GM12891 (cell line): ENCODE measurements around the gene ZC2HC1B.

Experiments used
- DNase-seq: peaks from one replicate; pipeline ENCODE4 v3.0.0; 2011; ENCODE audit warnings: low spot score; ENCODE audit not compliant: insufficient read length
- FAIRE-seq: peaks from 2 replicates; lab custom pipeline; 2011; peaks lifted over from hg19 to GRCh38; lab: Jason Lieb, UNC
- PAX5 ChIP-seq: IDR thresholded peaks from 2 replicates; pipeline ENCODE4 v1.6.1; 2011; ENCODE audit warnings: low read length, moderate library complexity, mild to moderate bottlenecking; ENCODE audit not compliant: insufficient read depth, severe bottlenecking
- POLR2A ChIP-seq: IDR thresholded peaks from 2 replicates; pipeline ENCODE4 v1.6.1; 2011; ENCODE audit warnings: low read depth, low read length, control low read depth
- POLR2AphosphoS5 ChIP-seq: IDR thresholded peaks from 2 replicates; pipeline ENCODE4 v1.6.1; 2011; ENCODE audit warnings: low read depth, low read length, control low read depth
- POU2F2 ChIP-seq: IDR thresholded peaks from 2 replicates; pipeline ENCODE4 v1.6.1; 2011; ENCODE audit warnings: low read depth, mild to moderate bottlenecking, control low read depth, low read length, moderate library complexity
- SPI1 ChIP-seq: IDR thresholded peaks from 2 replicates; pipeline ENCODE4 v1.6.1; 2011; ENCODE audit warnings: low read depth, low read length, control low read depth
- TAF1 ChIP-seq: IDR thresholded peaks from 2 replicates; pipeline ENCODE4 v1.6.1; 2011; ENCODE audit warnings: low read depth, low read length, control low read depth

Gene ZC2HC1B

DNA sequence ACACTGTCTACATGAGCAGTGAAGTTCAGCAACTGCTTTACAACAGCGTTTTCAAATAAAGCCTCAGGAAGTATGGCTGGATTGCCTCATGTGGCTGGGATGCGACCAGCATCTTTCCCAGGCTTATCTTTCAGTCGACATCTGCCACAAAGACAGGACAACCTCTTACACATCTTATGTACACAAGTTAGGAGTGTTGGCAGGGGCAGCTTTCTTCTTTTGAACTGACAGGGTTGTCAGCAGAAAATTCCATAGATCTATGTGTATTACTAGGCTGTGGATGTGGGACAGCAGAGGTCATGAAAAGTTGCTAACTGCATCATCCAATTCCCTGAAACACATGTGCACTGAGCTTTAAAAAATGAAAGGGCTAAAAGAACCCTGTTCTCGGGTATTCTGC lies 95.7 kb downstream of the ZC2HC1B start:
- FAIRE-seq (no peak), DNase-seq (no peak)
- TF ChIP-seq POLR2A: no peak
- TF ChIP-seq PAX5: no peak
- no peak for TF ChIP-seq TAF1
- TF ChIP-seq POLR2AphosphoS5: no peak
- no peak for TF ChIP-seq POU2F2
- no peak for TF ChIP-seq SPI1

- TF ChIP-seq SPI1 (no peak), PAX5 (no peak), POLR2A (no peak), TAF1 (no peak), POLR2AphosphoS5 (no peak), POU2F2 (no peak)
- no peak for DNase-seq
- FAIRE-seq: no peak
Measured at GRCh38 chr6:143961066-143961465, 96.8 kb downstream of the ZC2HC1B start.

- FAIRE-seq (no peak), DNase-seq (no peak)
- TF ChIP-seq POLR2AphosphoS5 (no peak), SPI1 (no peak), POU2F2 (no peak), POLR2A (no peak), TAF1 (no peak), PAX5 (no peak)
Measured at GRCh38 chr6:143961886-143962878, 97.9 kb downstream of the ZC2HC1B start.

DNA sequence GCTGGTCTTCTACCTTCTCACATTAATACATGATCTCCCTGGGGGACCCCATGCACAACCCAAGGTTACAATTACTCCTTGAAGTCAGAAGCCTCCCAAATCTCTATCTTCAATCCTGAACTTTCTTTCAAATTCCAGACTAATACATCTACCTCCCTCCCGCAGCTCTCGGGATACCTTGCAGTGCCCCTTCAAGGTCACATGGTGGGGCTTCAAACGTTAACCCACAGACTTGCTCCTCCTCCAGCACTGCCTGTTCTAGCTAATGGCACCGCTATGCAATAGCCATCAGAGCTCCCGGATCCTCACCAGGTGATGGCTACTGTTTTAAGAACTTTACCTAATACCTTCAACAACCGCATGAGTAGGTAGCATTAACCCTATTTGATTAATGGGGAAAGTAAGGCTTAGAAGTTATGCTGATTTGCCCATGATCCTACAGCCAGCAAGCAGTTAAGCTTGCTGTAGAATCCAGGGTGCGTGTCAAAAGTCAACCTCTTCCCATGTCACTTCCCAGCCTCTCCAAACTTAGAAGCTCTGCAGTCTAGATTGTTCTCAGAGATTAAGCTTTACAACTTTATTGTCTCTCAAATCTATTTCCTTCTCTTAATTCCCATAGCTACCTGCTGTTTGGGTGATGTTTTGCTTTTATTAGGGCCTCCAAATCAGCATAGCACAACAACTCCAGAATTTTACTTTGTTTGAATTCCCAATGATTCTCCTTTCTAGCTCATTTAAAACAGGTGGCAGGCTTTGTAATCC lies 99.1 kb downstream of the ZC2HC1B start:
- DNase-seq: no peak
- TF ChIP-seq PAX5 (no peak), SPI1 (no peak), POLR2AphosphoS5 (no peak), POLR2A (no peak)
- FAIRE-seq: no peak

GRCh38 chr6:143964674-143965081 lies 100.4 kb downstream of the ZC2HC1B start:
- FAIRE-seq (no peak), DNase-seq (no peak)
- TF ChIP-seq POU2F2: no peak
- no peak for TF ChIP-seq SPI1
- TF ChIP-seq POLR2A: no peak
- TF ChIP-seq TAF1: no peak
- no peak for TF ChIP-seq POLR2AphosphoS5
- no peak for TF ChIP-seq PAX5

DNA sequence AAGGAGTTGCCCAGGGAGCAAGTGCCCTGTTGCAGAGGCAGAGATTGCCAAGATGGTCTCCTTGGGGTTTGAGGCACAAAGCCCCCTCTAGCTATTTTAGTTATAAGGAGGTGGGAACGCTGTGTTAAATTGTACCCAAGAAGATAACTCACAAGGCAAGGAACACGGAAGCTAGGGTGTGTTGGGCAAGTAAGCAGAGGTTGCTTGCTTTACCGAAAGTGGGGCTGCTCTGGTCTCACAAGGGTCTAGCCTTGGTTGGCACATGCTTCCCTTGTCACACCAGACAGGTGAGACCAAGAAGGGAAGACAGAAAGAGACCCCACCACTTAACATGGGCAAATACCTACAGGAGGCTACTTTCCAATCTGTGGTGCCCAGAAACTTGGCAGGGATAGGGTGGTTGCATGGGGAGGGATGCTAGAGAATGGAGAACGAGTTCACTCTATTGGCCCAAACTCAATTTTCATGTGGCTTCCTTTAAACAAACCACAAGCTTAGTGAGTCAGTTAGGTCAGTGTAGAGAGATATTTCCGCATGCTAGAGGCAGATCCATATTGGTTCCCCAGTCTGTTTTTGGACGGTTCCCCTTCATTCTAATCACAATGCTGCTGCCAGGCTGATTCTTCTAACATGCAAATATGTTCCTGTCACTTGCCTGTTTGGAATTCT lies 101.4 kb downstream of the ZC2HC1B start:
- DNase-seq (no peak), FAIRE-seq (no peak)
- TF ChIP-seq TAF1 (no peak), POLR2AphosphoS5 (no peak), POLR2A (no peak), SPI1 (no peak), PAX5 (no peak), POU2F2 (no peak)

GRCh38 chr6:143966312-143966711 lies 102.0 kb downstream of the ZC2HC1B start:
- FAIRE-seq (no peak), DNase-seq (no peak)
- TF ChIP-seq POLR2A (no peak), POLR2AphosphoS5 (no peak)

GRCh38 chr6:143967706-143968376 lies 103.6 kb downstream of the ZC2HC1B start:
- FAIRE-seq (no peak), DNase-seq (no peak)
- TF ChIP-seq POLR2A (no peak), PAX5 (no peak), POLR2AphosphoS5 (no peak), SPI1 (no peak), TAF1 (no peak), POU2F2 (no peak)

- DNase-seq (no peak), FAIRE-seq (no peak)
- TF ChIP-seq PAX5 (no peak), POLR2A (no peak), SPI1 (no peak), TAF1 (no peak), POU2F2 (no peak), POLR2AphosphoS5 (no peak)
Measured at GRCh38 chr6:143969077-143969476, 104.8 kb downstream of the ZC2HC1B start.
